WERI-Rb-1 (cell line): ENCODE data around the gene ALLC.
"Not testable (repeated sequence)": the region's sequence is repeated elsewhere in the genome, so short reads cannot be mapped to it uniquely, and the experiment has no call there.

Source experiments
- DNase-seq: peaks from one replicate; pipeline ENCODE4 v3.0.0-alpha.2; 2020
- H3K27ac ChIP-seq: fragments of 250-450 bp; sonication (Bioruptor Pico); 2 replicates; pipeline ENCODE4 v1.5.1; 2020; ENCODE audit warnings: mild to moderate bottlenecking, moderate library complexity
- H3K27me3 ChIP-seq: fragments of 250-450 bp; sonication (Bioruptor Pico); 2 replicates; pipeline ENCODE4 v1.5.1; 2021; ENCODE audit warnings: mild to moderate bottlenecking, low read depth, moderate library complexity; ENCODE audit not compliant: insufficient read depth, severe bottlenecking
- H3K36me3 ChIP-seq: fragments of 250-450 bp; sonication (Bioruptor Pico); 2 replicates; pipeline ENCODE4 v1.5.1; 2020; ENCODE audit warnings: mild to moderate bottlenecking, moderate library complexity
- H3K4me3 ChIP-seq: 2 replicates; pipeline ENCODE4 v1.5.1; 2011; ENCODE audit warnings: low read depth, mild to moderate bottlenecking, control low read depth, low read length
- H3K9me3 ChIP-seq: fragments of 250-450 bp; sonication (Bioruptor Pico); 2 replicates; pipeline ENCODE4 v1.5.1; 2021; ENCODE audit warnings: mild to moderate bottlenecking, moderate library complexity; ENCODE audit not compliant: severe bottlenecking
- TF ChIP-seq, protein P1 (sequence below): IDR thresholded peaks from 2 replicates; pipeline ENCODE4 v1.5.1; 2011; ENCODE audit warnings: low read depth, mild to moderate bottlenecking, control low read depth, inconsistent platforms, low read length

The ALLC gene

GRCh38 chr2:3633982-3634595 is 23.9 kb upstream of the ALLC start:
- H3K4me3 ChIP-seq = no peak overlapping the region
- H3K27ac ChIP-seq = no peak overlapping the region
- no peak for DNase-seq
- no peaks in the 10 kb centered on the region for H3K27me3 ChIP-seq
- H3K9me3 ChIP-seq = no peaks in the 10 kb centered on the region
- TF ChIP-seq, protein P1, sequence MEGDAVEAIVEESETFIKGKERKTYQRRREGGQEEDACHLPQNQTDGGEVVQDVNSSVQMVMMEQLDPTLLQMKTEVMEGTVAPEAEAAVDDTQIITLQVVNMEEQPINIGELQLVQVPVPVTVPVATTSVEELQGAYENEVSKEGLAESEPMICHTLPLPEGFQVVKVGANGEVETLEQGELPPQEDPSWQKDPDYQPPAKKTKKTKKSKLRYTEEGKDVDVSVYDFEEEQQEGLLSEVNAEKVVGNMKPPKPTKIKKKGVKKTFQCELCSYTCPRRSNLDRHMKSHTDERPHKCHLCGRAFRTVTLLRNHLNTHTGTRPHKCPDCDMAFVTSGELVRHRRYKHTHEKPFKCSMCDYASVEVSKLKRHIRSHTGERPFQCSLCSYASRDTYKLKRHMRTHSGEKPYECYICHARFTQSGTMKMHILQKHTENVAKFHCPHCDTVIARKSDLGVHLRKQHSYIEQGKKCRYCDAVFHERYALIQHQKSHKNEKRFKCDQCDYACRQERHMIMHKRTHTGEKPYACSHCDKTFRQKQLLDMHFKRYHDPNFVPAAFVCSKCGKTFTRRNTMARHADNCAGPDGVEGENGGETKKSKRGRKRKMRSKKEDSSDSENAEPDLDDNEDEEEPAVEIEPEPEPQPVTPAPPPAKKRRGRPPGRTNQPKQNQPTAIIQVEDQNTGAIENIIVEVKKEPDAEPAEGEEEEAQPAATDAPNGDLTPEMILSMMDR = no peak
- H3K36me3 ChIP-seq = no peaks in the 10 kb centered on the region; the same call in 1 of the 2 replicates

- H3K27ac ChIP-seq = no peak overlapping the region
- peak; percentile 7 for DNase-seq
- no peaks in the 10 kb centered on the region for H3K27me3 ChIP-seq
- H3K4me3 ChIP-seq = no peak overlapping the region
- H3K36me3 ChIP-seq = no peaks in the 10 kb centered on the region; the same call in 1 of the 2 replicates
- TF ChIP-seq, protein P1 = no peak
- H3K9me3 ChIP-seq = no peaks in the 10 kb centered on the region
Observed at GRCh38 chr2:3634596-3635121, 23.3 kb upstream of the ALLC start.

- no peaks in the 10 kb centered on the region for H3K27me3 ChIP-seq
- H3K27ac ChIP-seq = no peak overlapping the region
- peak; percentile 6 for DNase-seq
- H3K9me3 ChIP-seq = no peaks in the 10 kb centered on the region
- no peaks in the 10 kb centered on the region; the same call in 1 of the 2 replicates for H3K36me3 ChIP-seq
- H3K4me3 ChIP-seq = no peak overlapping the region
- TF ChIP-seq, protein P1 = no peak
Observed at GRCh38 chr2:3635171-3635974, 22.6 kb upstream of the ALLC start.

- not testable (repeated sequence) for H3K4me3 ChIP-seq, H3K9me3 ChIP-seq, DNase-seq, H3K27ac ChIP-seq, H3K27me3 ChIP-seq, H3K36me3 ChIP-seq
Observed at GRCh38 chr2:3635975-3636327, 22.0 kb upstream of the ALLC start.

- Histone ChIP-seq H3K4me3 (no peak overlapping the region), H3K27me3 (no peaks in the 10 kb centered on the region), H3K36me3 (no peaks in the 10 kb centered on the region; the same call in 1 of the 2 replicates), H3K27ac (no peak overlapping the region), H3K9me3 (no peaks in the 10 kb centered on the region)
- peak; percentile 10 for DNase-seq
- TF ChIP-seq, protein P1 = no peak
Observed at GRCh38 chr2:3636586-3637310, 21.3 kb upstream of the ALLC start.

DNA sequence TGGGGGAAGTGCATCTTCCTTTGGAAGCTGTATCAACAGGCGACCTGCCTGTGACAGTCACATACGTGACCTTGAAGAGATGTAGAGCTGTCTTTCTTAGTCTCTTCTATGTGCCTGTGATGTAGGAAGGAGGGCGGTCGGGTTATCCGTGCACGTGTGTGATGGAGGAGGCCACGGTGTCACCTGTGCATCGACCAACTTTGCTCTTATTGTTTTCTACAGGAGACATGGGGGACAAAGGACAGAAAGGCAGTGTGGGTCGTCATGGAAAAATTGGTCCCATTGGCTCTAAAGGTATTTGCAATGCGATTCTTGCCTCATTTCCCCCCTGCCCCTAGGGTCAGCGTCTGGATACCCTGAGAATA is 20.7 kb upstream of the ALLC start:
- H3K27me3 ChIP-seq = no peaks in the 10 kb centered on the region
- no peak overlapping the region for H3K27ac ChIP-seq
- no peak for DNase-seq
- no peaks in the 10 kb centered on the region for H3K9me3 ChIP-seq
- H3K36me3 ChIP-seq = no peaks in the 10 kb centered on the region; the same call in 1 of the 2 replicates
- H3K4me3 ChIP-seq = no peak overlapping the region
- TF ChIP-seq, protein P1 = no peak
